DOHH2 (cell line): ENCODE data around the gene SEPTIN1.
A peak's percentile ranks its signal among the peaks of the same experiment; 100 is the strongest.

ENCODE experiments used
- H3F3A ChIP-seq: fragments of 200-600 bp; sonication (generic), shearing (Covaris generic); 2 replicates; pipeline ENCODE4 v1.6.0; 2016; ENCODE audit warnings: antibody characterized with exemption, mild to moderate bottlenecking; ENCODE audit not compliant: control insufficient read depth, insufficient read depth
- H3K27ac ChIP-seq: fragments of 200-600 bp; sonication (generic); 2 replicates; pipeline ENCODE4 v1.5.1; 2014; ENCODE audit warnings: low read depth, mild to moderate bottlenecking, low read length, moderate library complexity
- H3K27me3 ChIP-seq: fragments of 200-600 bp; sonication (generic); 2 replicates; pipeline ENCODE4 v1.6.1; 2014; ENCODE audit warnings: mild to moderate bottlenecking, low read length, mixed read lengths; ENCODE audit not compliant: control insufficient read depth
- H3K36me3 ChIP-seq: fragments of 200-600 bp; sonication (generic); 2 replicates; pipeline ENCODE4 v1.6.1; 2014; ENCODE audit warnings: mild to moderate bottlenecking, low read length, moderate library complexity, mixed read lengths; ENCODE audit not compliant: control insufficient read depth
- H3K4me1 ChIP-seq: fragments of 200-600 bp; sonication (generic); 2 replicates; pipeline ENCODE4 v1.6.1; 2014; ENCODE audit warnings: mild to moderate bottlenecking, low read length, mixed read lengths; ENCODE audit not compliant: control insufficient read depth
- H3K4me2 ChIP-seq: fragments of 200-600 bp; sonication (generic); 2 replicates; pipeline ENCODE4 v1.6.0; 2014; ENCODE audit warnings: mild to moderate bottlenecking, low read length, moderate library complexity
- H3K4me3 ChIP-seq: fragments of 200-600 bp; sonication (generic); 2 replicates; pipeline ENCODE4 v1.5.1; 2014; ENCODE audit warnings: mild to moderate bottlenecking, low read length, mixed read lengths
- H3K79me2 ChIP-seq: fragments of 200-600 bp; sonication (generic); 2 replicates; pipeline ENCODE4 v1.6.1; 2014; ENCODE audit warnings: mild to moderate bottlenecking, low read length, mixed read lengths; ENCODE audit not compliant: control insufficient read depth
- H3K9me2 ChIP-seq: fragments of 200-600 bp; sonication (generic); replicated peaks from 2 replicates; pipeline ENCODE4 v1.6.1; 2014; ENCODE audit warnings: mild to moderate bottlenecking, low read length, mixed read lengths; ENCODE audit not compliant: control insufficient read depth
- H3K9me3 ChIP-seq: fragments of 200-600 bp; sonication (generic); 2 replicates; pipeline ENCODE4 v1.6.1; 2014; ENCODE audit warnings: antibody characterized with exemption, low read length, mixed read lengths; ENCODE audit not compliant: control insufficient read depth, insufficient read depth
- H4K20me1 ChIP-seq: fragments of 200-600 bp; sonication (generic); 2 replicates; pipeline ENCODE4 v1.6.0; 2014; ENCODE audit warnings: low read depth, mild to moderate bottlenecking, antibody characterized with exemption, low read length, moderate library complexity; ENCODE audit not compliant: control insufficient read depth, insufficient read depth
- CTCF ChIP-seq: fragments of 200-600 bp; sonication (generic); IDR thresholded peaks from one replicate; pipeline ENCODE4 v1.5.1; 2014; ENCODE audit warnings: antibody characterized with exemption, mild to moderate bottlenecking, low read depth, low read length; ENCODE audit not compliant: poor library complexity, severe bottlenecking
- EZH2phosphoT487 ChIP-seq: fragments of 200-600 bp; sonication (generic); IDR thresholded peaks from 2 replicates; pipeline ENCODE4 v1.6.1; 2017; ENCODE audit warnings: borderline replicate concordance, mild to moderate bottlenecking, antibody characterized with exemption, low read length, moderate library complexity, mixed read lengths

The SEPTIN1 gene

GRCh38 chr16:30382111-30382881, at the start of gene SEPTIN1:
TSS of gene SEPTIN1 (minus strand) at chr16:30382561. CDS start at chr16:30382542, 19 bp downstream.
- TF ChIP-seq EZH2phosphoT487, result no peak
- Histone ChIP-seq H3K36me3 (peaks cover 33% of the 10 kb centered on the region), H3K9me3 (no peaks in the 10 kb centered on the region), H3K27ac (peak within 1 kb of the TSS; percentile 80), H3K4me3 (peak within 1 kb of the TSS; percentile 84), H3K9me2 (no peaks in the 10 kb centered on the region), H4K20me1 (no peaks in the 10 kb centered on the region), H3K27me3 (no peaks in the 10 kb centered on the region), H3K4me2 (peak within 1 kb of the TSS; percentile 99), H3K4me1 (peaks cover 61% of the 10 kb centered on the region), H3F3A (peaks cover 17% of the 10 kb centered on the region), H3K79me2 (peaks cover 40% of the 10 kb centered on the region)

GRCh38 chr16:30430428-30430970, 48.1 kb upstream of the SEPTIN1 start:
- Histone ChIP-seq H3K4me2 (peak overlapping the region; percentile 53), H3K79me2 (peaks cover 49% of the 10 kb centered on the region), H3K9me3 (no peaks in the 10 kb centered on the region), H3F3A (no peaks in the 10 kb centered on the region), H3K9me2 (no peaks in the 10 kb centered on the region), H4K20me1 (peaks cover 13% of the 10 kb centered on the region; the same call in 1 of the 2 replicates), H3K4me3 (peak overlapping the region; percentile 43), H3K36me3 (peaks cover 37% of the 10 kb centered on the region), H3K4me1 (peaks cover 26% of the 10 kb centered on the region), H3K27ac (peak overlapping the region; percentile 37), H3K27me3 (no peaks in the 10 kb centered on the region)
- TF ChIP-seq CTCF (peak; percentile 4), EZH2phosphoT487 (no peak)

GRCh38 chr16:30429678-30430427, 47.5 kb upstream of the SEPTIN1 start, which contains the start of gene DCTPP1:
TSS of gene DCTPP1 (minus strand) at chr16:30430030. CDS start at chr16:30429980, 50 bp downstream.
- Histone ChIP-seq H3K9me3 (no peaks in the 10 kb centered on the region), H3K4me3 (peak within 1 kb of the TSS; percentile 99), H3K79me2 (peaks cover 56% of the 10 kb centered on the region), H3F3A (no peaks in the 10 kb centered on the region), H3K36me3 (peaks cover 42% of the 10 kb centered on the region), H3K4me2 (peak within 1 kb of the TSS; percentile 75), H3K27me3 (no peaks in the 10 kb centered on the region), H3K27ac (peak within 1 kb of the TSS; percentile 64), H4K20me1 (peaks cover 15% of the 10 kb centered on the region; the same call in 1 of the 2 replicates), H3K9me2 (no peaks in the 10 kb centered on the region), H3K4me1 (peaks cover 26% of the 10 kb centered on the region)
- TF ChIP-seq EZH2phosphoT487, result no peak
- peak; percentile 91 for TF ChIP-seq CTCF
